Osteocyte (in vitro differentiated cells): ENCODE measurements around the gene SPACA5. TPM values are rescaled to one million over a fixed set of nuclear protein-coding genes. Genes with fewer than 3 reads are reported as not detected.

ENCODE experiments used
- DNase-seq: peaks from one replicate; pipeline ENCODE4 v3.0.0; 2021; ENCODE audit warnings: mixed read lengths; ENCODE audit not compliant: unreplicated experiment; ENCODE audit errors: extremely low spot score
- H3K27ac Mint-ChIP-seq: one replicate; pipeline ENCODE4 v1.8.0; 2021; ENCODE audit warnings: mild to moderate bottlenecking, mixed read lengths; ENCODE audit not compliant: unreplicated experiment
- H3K27me3 Mint-ChIP-seq: one replicate; pipeline ENCODE4 v1.8.0; 2021; ENCODE audit warnings: mixed read lengths; ENCODE audit not compliant: unreplicated experiment
- H3K36me3 Mint-ChIP-seq: one replicate; pipeline ENCODE4 v1.8.0; 2021; ENCODE audit warnings: mixed read lengths; ENCODE audit not compliant: unreplicated experiment
- H3K4me1 Mint-ChIP-seq: one replicate; pipeline ENCODE4 v1.8.0; 2021; ENCODE audit warnings: mixed read lengths; ENCODE audit not compliant: unreplicated experiment
- H3K4me3 Mint-ChIP-seq: one replicate; pipeline ENCODE4 v1.8.0; 2021; ENCODE audit warnings: mild to moderate bottlenecking, moderate library complexity, mixed read lengths; ENCODE audit not compliant: unreplicated experiment
- H3K9me3 Mint-ChIP-seq: one replicate; pipeline ENCODE4 v1.8.0; 2021; ENCODE audit warnings: mixed read lengths; ENCODE audit not compliant: unreplicated experiment
- total RNA-seq: library from RNA; stranded (reverse); gene quantifications from 2 replicates; pipeline ENCODE4 v1.2.1, GENCODE V29; 2021
- TF ChIP-seq, protein P1 (sequence below): fragments of 200-600 bp; sonication (generic); IDR thresholded peaks from 2 replicates; pipeline ENCODE4 v1.5.0; 2021; ENCODE audit warnings: antibody characterized with exemption, mild to moderate bottlenecking, moderate library complexity

Gene SPACA5
- total RNA-seq, 1 donor from 2014 or later, result not detected

DNA sequence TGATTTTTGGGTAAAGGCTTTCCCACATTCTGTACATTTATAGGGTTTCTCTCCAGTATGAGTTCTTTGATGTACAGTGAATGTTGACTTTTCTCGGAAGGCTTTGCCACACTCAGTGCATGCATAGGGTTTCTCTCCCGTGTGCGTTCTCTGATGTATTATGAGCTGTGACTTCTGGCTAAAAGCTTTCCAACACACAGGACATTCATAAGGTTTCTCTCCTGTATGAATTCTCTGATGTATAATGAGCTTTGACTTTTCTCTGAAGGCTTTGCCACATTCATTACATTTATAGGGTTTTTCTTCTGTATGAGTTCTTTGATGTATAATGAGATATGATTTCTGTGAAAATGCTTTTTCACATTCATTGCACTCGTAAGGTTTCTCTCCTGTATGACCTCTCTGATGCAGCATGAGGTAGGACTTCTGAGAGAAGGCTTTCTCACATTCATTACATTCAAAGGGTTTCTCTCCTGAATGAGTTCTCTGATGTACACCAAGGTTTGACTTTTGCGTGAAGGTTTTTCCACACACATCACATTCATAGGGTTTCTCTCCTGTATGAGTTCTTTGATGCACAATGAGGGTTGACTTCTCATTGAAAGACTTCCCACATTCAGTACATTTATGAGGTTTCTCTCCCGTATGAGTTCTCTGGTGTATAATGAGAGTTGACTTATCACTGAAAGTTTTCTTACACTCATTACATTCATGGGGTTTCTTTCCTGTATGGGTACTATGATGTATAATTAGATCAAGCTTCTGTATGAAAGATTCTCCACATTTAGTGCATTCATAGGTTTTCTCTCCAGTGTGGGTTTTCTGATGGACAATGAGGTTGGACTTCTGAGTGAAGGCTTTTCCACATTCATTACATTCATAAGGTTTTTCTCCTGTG lies 30.3 kb upstream of the SPACA5 start:
- peaks cover 68% of the 10 kb centered on the region for H3K36me3 Mint-ChIP-seq
- TF ChIP-seq, protein P1, sequence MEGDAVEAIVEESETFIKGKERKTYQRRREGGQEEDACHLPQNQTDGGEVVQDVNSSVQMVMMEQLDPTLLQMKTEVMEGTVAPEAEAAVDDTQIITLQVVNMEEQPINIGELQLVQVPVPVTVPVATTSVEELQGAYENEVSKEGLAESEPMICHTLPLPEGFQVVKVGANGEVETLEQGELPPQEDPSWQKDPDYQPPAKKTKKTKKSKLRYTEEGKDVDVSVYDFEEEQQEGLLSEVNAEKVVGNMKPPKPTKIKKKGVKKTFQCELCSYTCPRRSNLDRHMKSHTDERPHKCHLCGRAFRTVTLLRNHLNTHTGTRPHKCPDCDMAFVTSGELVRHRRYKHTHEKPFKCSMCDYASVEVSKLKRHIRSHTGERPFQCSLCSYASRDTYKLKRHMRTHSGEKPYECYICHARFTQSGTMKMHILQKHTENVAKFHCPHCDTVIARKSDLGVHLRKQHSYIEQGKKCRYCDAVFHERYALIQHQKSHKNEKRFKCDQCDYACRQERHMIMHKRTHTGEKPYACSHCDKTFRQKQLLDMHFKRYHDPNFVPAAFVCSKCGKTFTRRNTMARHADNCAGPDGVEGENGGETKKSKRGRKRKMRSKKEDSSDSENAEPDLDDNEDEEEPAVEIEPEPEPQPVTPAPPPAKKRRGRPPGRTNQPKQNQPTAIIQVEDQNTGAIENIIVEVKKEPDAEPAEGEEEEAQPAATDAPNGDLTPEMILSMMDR, result no peak
- peaks cover 77% of the 10 kb centered on the region for H3K9me3 Mint-ChIP-seq
- no peak for DNase-seq
- no peaks in the 10 kb centered on the region for H3K27me3 Mint-ChIP-seq
- no peak overlapping the region for H3K27ac Mint-ChIP-seq
- H3K4me3 Mint-ChIP-seq, result no peak overlapping the region
- H3K4me1 Mint-ChIP-seq, result no peaks in the 10 kb centered on the region

DNA sequence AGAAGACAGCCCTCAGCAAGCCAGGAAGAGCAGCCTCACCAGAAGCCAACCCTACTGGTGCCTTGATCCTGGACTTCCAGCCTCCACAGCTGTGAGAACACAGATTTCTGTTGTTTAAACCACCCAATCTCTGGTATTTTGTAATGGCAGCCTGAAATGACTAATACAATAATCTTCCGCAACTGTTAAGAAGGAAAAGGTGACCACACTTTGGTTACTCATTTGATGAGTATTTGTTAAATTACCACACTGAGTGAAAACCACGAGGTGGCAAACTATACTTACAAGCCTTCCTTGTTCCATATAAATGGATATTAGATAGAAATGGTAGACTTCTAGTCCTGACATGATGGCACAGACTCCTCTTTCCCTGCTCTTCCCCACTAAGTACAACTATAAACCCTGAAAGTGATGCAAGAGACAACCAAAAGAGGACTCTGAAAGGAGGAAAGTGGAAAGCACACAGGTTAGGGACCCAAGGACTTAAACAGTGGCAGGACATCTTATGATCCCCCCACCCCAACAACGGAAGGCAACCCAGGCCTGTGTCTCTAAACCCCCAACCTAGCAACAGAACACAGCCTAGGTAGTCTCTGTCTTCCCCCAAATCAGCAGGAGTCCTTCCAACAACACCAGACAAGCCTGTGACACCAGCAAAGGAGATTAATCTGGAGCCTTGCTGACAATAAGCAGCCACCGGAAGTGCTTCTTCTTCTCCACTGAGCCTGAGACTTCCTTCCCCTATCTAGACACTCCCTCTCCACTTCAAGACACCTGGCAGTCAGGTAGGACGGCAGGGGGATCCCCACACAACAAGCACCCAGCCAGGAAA lies 15.3 kb upstream of the SPACA5 start:
- H3K27me3 Mint-ChIP-seq, result no peaks in the 10 kb centered on the region
- no peak overlapping the region for H3K4me3 Mint-ChIP-seq
- peaks cover 66% of the 10 kb centered on the region for H3K36me3 Mint-ChIP-seq
- H3K27ac Mint-ChIP-seq, result no peak overlapping the region
- no peak for DNase-seq
- H3K9me3 Mint-ChIP-seq, result peaks cover 62% of the 10 kb centered on the region
- H3K4me1 Mint-ChIP-seq, result no peaks in the 10 kb centered on the region
- TF ChIP-seq, protein P1, result no peak

DNA sequence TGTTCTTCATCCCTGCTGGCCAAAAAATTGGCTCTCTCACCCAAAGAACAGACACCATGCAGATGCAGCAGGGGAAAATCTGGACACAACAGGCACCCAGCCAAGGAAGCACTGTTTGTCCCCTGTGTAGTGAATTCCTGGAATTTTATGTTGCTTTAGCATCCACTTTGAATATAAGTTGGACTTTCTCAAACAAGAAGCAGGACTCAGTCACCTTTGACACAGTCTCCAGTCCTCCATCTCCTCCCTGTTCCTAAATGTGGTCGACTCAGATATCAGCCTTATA lies 14.8 kb upstream of the SPACA5 start:
- peaks cover 58% of the 10 kb centered on the region for H3K9me3 Mint-ChIP-seq

DNA sequence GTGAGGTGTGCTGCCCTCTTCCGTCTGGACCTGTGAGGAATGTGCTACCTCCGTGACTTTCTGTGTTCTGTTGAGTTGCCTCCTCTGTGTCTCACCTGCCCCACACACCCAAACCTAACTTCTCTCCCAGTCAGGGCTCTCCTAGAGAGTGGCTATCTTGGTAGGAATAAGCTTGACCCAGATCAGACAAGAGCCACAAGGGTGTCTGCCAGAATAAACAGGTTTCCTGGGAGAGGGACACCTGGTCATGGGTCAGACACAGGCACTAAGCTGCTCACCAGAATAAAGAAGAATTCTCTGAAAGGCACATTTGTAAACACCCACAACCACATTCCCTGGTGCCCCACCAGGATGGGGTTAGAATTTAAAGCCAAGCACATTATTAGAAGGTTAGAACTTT lies 14.1 kb upstream of the SPACA5 start:
- H3K9me3 Mint-ChIP-seq, result peaks cover 53% of the 10 kb centered on the region
- H3K27me3 Mint-ChIP-seq, result no peaks in the 10 kb centered on the region
- H3K4me3 Mint-ChIP-seq, result no peak overlapping the region
- H3K4me1 Mint-ChIP-seq, result no peaks in the 10 kb centered on the region
- H3K27ac Mint-ChIP-seq, result no peak overlapping the region
- no peak for DNase-seq
- TF ChIP-seq, protein P1, result no peak
- peaks cover 57% of the 10 kb centered on the region for H3K36me3 Mint-ChIP-seq

More for the DNA sequence above, 14.8 kb upstream of the SPACA5 start:
- H3K27ac Mint-ChIP-seq, result no peak overlapping the region
- no peaks in the 10 kb centered on the region for H3K27me3 Mint-ChIP-seq
- DNase-seq, result no peak
- H3K4me3 Mint-ChIP-seq, result no peak overlapping the region
- TF ChIP-seq, protein P1, result no peak
- H3K36me3 Mint-ChIP-seq, result peaks cover 61% of the 10 kb centered on the region
- H3K4me1 Mint-ChIP-seq, result no peaks in the 10 kb centered on the region

DNA sequence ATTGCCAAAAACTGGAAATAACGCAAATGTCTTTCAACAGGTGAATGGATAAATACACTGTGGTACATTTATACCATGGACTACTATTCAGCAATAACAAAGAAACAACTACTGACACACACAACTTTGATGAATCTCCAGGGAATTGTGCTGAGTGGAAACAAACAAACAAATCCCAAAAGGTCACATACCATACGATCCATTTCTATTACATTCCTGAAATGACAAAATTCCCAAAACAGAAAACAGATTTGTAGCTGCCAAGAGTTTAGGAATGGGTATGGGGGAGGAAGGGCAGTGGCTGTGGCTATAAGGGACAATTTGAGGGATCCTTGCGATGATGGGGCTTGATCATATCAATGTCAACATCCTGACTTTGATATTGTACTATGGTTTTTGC lies 5.5 kb upstream of the SPACA5 start:
- H3K9me3 Mint-ChIP-seq, result peaks cover 10% of the 10 kb centered on the region
- DNase-seq, result no peak
- H3K4me1 Mint-ChIP-seq, result peaks cover 14% of the 10 kb centered on the region
- H3K4me3 Mint-ChIP-seq, result no peak overlapping the region
- no peak overlapping the region for H3K27ac Mint-ChIP-seq
- no peaks in the 10 kb centered on the region for H3K27me3 Mint-ChIP-seq
- peaks cover 4% of the 10 kb centered on the region for H3K36me3 Mint-ChIP-seq
- TF ChIP-seq, protein P1, result no peak
